WTC11 (cell line): ENCODE results near the gene TRIM2. TPM values are rescaled to one million over a fixed set of nuclear protein-coding genes. Genes with fewer than 3 reads are reported as not detected.

Experiments
- ATAC-seq: fragments of 200-7000 bp; cut with Tn5 transposase; 2 replicates; pipeline ENCODE4 v1.10.0; 2021; ENCODE audit warnings: mild to moderate bottlenecking, moderate library complexity
- CTCF ChIA-PET: fragments of 300-600 bp; sonication (Branson Sonifier 250); formaldehyde crosslinking; loops from one replicate; lab custom pipeline; 2021; ENCODE audit warnings: antibody characterized with exemption; lab: Charles Lee
- POLR2A ChIA-PET: fragments of 350-600 bp; sonication (Branson Sonifier 250); formaldehyde crosslinking; loops from one replicate; lab custom pipeline; 2021; ENCODE audit warnings: antibody characterized with exemption; lab: Charles Lee
- DNase-seq: peaks from one replicate; pipeline ENCODE4 v3.0.0; 2021; ENCODE audit warnings: low spot score
- H3K27ac Mint-ChIP-seq: 2 replicates; pipeline ENCODE4 v1.8.0; 2021; ENCODE audit warnings: mixed read lengths
- H3K27me3 Mint-ChIP-seq: 2 replicates; pipeline ENCODE4 v1.8.0; 2021; ENCODE audit warnings: low read depth, mild to moderate bottlenecking, moderate library complexity, mixed read lengths
- H3K36me3 Mint-ChIP-seq: 2 replicates; pipeline ENCODE4 v1.8.0; 2021; ENCODE audit warnings: mixed read lengths
- H3K4me1 Mint-ChIP-seq: 2 replicates; pipeline ENCODE4 v1.8.0; 2022; ENCODE audit warnings: mixed read lengths
- H3K4me3 Mint-ChIP-seq: 2 replicates; pipeline ENCODE4 v1.8.0; 2021; ENCODE audit warnings: mild to moderate bottlenecking, moderate library complexity, mixed read lengths
- H3K9me3 Mint-ChIP-seq: 2 replicates; pipeline ENCODE4 v1.8.0; 2021; ENCODE audit warnings: mixed read lengths
- FOXP1 ChIP-seq: sonication (generic); formaldehyde crosslinking; IDR thresholded peaks from 2 replicates; pipeline ENCODE4 v1.8.0; 2022; ENCODE audit warnings: missing genetic modification reagents, mild to moderate bottlenecking, moderate library complexity, borderline replicate concordance
- HMGA2 ChIP-seq: fragments of 250-450 bp; sonication (Bioruptor Pico); IDR thresholded peaks from 2 replicates; pipeline ENCODE4 v1.4.0; 2021; ENCODE audit warnings: mild to moderate bottlenecking, moderate library complexity
- JUN ChIP-seq: sonication (generic); formaldehyde crosslinking; IDR thresholded peaks from 2 replicates; pipeline ENCODE4 v1.8.0; 2023; ENCODE audit warnings: mild to moderate bottlenecking, missing genetic modification reagents
- NFYB ChIP-seq: sonication (generic); formaldehyde crosslinking; conservative IDR thresholded peaks from 2 replicates; pipeline ENCODE4 v1.8.0; 2022; ENCODE audit warnings: low read depth, missing genetic modification reagents
- ZNF219 ChIP-seq: sonication (generic); formaldehyde crosslinking; IDR thresholded peaks from 2 replicates; pipeline ENCODE4 v1.8.0; 2023; ENCODE audit warnings: missing genetic modification reagents, mild to moderate bottlenecking, borderline replicate concordance
- ZNF317 ChIP-seq: sonication (generic); formaldehyde crosslinking; IDR thresholded peaks from 2 replicates; pipeline ENCODE4 v1.8.1; 2023; ENCODE audit warnings: low read depth, mild to moderate bottlenecking, moderate library complexity, missing genetic modification reagents, borderline replicate concordance
- total RNA-seq: library from RNA; stranded (reverse); gene quantifications from 3 replicates; pipeline ENCODE4 v1.2.3, GENCODE V29; 2021
- TF ChIP-seq, protein P1 (sequence below): fragments of 250-450 bp; sonication (Bioruptor Pico); IDR thresholded peaks from 2 replicates; pipeline ENCODE4 v1.8.0; 2021; ENCODE audit warnings: mild to moderate bottlenecking
- TF ChIP-seq, protein P2 (sequence below): fragments of 250-450 bp; sonication (Bioruptor Pico); IDR thresholded peaks from 2 replicates; pipeline ENCODE4 v1.9.0; 2021; ENCODE audit warnings: mild to moderate bottlenecking
- TF ChIP-seq, protein P3 (sequence below): sonication (generic); formaldehyde crosslinking; IDR thresholded peaks from 2 replicates; pipeline ENCODE4 v1.8.1; 2022; ENCODE audit warnings: missing genetic modification reagents, borderline replicate concordance
- TF ChIP-seq, protein P4 (sequence below): sonication (generic); formaldehyde crosslinking; IDR thresholded peaks from 2 replicates; pipeline ENCODE4 v1.8.0; 2023; ENCODE audit warnings: missing genetic modification reagents, mild to moderate bottlenecking, borderline replicate concordance
- TF ChIP-seq, protein P5 (sequence below): sonication (generic); formaldehyde crosslinking; IDR thresholded peaks from 2 replicates; pipeline ENCODE4 v1.8.0; 2022; ENCODE audit warnings: mild to moderate bottlenecking, missing genetic modification reagents
- TF ChIP-seq, protein P6 (sequence below): sonication (generic); formaldehyde crosslinking; IDR thresholded peaks from 2 replicates; pipeline ENCODE4 v1.8.1; 2023; ENCODE audit warnings: mild to moderate bottlenecking, missing genetic modification reagents
- TF ChIP-seq, protein P7 (sequence below): sonication (generic); formaldehyde crosslinking; IDR thresholded peaks from 2 replicates; pipeline ENCODE4 v1.8.0; 2023; ENCODE audit warnings: missing genetic modification reagents

Gene TRIM2
- total RNA-seq, 1 experiment from 2014 or later, result 54.5 TPM

DNA sequence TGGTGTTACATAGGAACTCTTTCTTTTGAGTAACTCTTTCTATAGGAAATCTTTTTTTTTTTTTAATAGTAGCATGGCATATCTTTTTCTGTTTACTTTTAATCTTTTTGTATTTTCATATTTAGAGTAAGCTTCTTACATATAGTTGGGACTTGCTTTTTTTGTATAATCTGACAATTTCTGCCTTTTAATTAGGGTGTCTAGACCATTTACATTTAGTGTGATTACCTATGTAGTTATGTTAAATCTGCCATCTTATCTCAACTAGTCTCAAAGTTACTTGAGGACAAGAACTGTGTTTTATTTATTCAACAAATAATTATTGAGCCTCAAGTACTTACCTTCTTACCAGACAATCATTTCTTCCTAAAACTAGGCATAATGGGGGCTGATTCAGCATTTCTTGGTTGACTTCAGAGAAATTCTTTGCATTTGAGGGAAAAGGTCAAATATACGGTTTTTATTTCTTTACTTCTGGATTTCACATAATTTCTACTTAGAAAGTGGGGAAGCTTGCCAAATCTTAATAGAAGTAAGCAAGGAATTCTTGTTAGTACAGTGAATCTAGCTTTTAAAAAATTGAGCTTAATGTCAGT, 168.8 kb downstream of the TRIM2 start:
- H3K27me3 Mint-ChIP-seq, result no peaks in the 10 kb centered on the region
- H3K9me3 Mint-ChIP-seq, result peaks cover 19% of the 10 kb centered on the region
- H3K4me3 Mint-ChIP-seq, result no peak overlapping the region
- H3K36me3 Mint-ChIP-seq, result peaks cover 41% of the 10 kb centered on the region
- ChIA-PET POLR2A (no interaction called here), CTCF (no interaction called here)
- no peak overlapping the region for H3K27ac Mint-ChIP-seq
- TF ChIP-seq NFYB, result no peak
- TF ChIP-seq FOXP1 (CRISPR knock-in tag), result no peak
- TF ChIP-seq ZNF317 (CRISPR knock-in tag), result no peak
- TF ChIP-seq, protein P1, sequence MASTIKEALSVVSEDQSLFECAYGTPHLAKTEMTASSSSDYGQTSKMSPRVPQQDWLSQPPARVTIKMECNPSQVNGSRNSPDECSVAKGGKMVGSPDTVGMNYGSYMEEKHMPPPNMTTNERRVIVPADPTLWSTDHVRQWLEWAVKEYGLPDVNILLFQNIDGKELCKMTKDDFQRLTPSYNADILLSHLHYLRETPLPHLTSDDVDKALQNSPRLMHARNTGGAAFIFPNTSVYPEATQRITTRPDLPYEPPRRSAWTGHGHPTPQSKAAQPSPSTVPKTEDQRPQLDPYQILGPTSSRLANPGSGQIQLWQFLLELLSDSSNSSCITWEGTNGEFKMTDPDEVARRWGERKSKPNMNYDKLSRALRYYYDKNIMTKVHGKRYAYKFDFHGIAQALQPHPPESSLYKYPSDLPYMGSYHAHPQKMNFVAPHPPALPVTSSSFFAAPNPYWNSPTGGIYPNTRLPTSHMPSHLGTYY (CRISPR knock-in tag), result no peak
- no peaks in the 10 kb centered on the region for H3K4me1 Mint-ChIP-seq
- DNase-seq (no peak), ATAC-seq (no peak)

DNA sequence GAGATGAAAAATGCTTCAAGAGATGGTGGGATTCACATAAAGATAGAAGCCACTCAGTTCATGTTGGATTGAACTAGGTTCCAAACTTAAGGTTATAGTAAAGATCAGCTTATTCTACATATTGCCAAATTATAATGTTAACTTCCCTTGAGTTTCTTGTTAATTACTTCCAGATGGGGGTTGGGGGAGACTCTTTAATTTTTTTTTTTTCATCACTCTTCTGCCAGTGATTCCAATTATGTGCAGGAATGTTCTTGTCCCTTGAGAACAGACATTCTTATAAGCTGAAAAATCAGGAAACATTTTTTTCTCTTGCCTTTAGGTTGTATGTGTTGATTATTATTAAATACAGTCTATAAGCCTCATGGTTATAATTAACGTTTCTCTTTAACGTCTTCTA, 170.2 kb downstream of the TRIM2 start:
- H3K4me1 Mint-ChIP-seq, result no peaks in the 10 kb centered on the region
- TF ChIP-seq HMGA2 (CRISPR knock-in tag) (no peak), FOXP1 (CRISPR knock-in tag) (no peak), JUN (CRISPR knock-in tag) (no peak), ZNF219 (CRISPR knock-in tag) (no peak)
- TF ChIP-seq, protein P2, sequence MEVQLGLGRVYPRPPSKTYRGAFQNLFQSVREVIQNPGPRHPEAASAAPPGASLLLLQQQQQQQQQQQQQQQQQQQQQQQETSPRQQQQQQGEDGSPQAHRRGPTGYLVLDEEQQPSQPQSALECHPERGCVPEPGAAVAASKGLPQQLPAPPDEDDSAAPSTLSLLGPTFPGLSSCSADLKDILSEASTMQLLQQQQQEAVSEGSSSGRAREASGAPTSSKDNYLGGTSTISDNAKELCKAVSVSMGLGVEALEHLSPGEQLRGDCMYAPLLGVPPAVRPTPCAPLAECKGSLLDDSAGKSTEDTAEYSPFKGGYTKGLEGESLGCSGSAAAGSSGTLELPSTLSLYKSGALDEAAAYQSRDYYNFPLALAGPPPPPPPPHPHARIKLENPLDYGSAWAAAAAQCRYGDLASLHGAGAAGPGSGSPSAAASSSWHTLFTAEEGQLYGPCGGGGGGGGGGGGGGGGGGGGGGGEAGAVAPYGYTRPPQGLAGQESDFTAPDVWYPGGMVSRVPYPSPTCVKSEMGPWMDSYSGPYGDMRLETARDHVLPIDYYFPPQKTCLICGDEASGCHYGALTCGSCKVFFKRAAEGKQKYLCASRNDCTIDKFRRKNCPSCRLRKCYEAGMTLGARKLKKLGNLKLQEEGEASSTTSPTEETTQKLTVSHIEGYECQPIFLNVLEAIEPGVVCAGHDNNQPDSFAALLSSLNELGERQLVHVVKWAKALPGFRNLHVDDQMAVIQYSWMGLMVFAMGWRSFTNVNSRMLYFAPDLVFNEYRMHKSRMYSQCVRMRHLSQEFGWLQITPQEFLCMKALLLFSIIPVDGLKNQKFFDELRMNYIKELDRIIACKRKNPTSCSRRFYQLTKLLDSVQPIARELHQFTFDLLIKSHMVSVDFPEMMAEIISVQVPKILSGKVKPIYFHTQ (CRISPR knock-in tag), result no peak
- TF ChIP-seq, protein P3, sequence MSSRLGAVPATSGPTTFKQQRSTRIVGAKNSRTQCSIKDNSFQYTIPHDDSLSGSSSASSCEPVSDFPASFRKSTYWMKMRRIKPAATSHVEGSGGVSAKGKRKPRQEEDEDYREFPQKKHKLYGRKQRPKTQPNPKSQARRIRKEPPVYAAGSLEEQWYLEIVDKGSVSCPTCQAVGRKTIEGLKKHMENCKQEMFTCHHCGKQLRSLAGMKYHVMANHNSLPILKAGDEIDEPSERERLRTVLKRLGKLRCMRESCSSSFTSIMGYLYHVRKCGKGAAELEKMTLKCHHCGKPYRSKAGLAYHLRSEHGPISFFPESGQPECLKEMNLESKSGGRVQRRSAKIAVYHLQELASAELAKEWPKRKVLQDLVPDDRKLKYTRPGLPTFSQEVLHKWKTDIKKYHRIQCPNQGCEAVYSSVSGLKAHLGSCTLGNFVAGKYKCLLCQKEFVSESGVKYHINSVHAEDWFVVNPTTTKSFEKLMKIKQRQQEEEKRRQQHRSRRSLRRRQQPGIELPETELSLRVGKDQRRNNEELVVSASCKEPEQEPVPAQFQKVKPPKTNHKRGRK (CRISPR knock-in tag), result no peak
- TF ChIP-seq, protein P4, sequence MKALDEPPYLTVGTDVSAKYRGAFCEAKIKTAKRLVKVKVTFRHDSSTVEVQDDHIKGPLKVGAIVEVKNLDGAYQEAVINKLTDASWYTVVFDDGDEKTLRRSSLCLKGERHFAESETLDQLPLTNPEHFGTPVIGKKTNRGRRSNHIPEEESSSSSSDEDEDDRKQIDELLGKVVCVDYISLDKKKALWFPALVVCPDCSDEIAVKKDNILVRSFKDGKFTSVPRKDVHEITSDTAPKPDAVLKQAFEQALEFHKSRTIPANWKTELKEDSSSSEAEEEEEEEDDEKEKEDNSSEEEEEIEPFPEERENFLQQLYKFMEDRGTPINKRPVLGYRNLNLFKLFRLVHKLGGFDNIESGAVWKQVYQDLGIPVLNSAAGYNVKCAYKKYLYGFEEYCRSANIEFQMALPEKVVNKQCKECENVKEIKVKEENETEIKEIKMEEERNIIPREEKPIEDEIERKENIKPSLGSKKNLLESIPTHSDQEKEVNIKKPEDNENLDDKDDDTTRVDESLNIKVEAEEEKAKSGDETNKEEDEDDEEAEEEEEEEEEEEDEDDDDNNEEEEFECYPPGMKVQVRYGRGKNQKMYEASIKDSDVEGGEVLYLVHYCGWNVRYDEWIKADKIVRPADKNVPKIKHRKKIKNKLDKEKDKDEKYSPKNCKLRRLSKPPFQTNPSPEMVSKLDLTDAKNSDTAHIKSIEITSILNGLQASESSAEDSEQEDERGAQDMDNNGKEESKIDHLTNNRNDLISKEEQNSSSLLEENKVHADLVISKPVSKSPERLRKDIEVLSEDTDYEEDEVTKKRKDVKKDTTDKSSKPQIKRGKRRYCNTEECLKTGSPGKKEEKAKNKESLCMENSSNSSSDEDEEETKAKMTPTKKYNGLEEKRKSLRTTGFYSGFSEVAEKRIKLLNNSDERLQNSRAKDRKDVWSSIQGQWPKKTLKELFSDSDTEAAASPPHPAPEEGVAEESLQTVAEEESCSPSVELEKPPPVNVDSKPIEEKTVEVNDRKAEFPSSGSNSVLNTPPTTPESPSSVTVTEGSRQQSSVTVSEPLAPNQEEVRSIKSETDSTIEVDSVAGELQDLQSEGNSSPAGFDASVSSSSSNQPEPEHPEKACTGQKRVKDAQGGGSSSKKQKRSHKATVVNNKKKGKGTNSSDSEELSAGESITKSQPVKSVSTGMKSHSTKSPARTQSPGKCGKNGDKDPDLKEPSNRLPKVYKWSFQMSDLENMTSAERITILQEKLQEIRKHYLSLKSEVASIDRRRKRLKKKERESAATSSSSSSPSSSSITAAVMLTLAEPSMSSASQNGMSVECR (CRISPR knock-in tag), result no peak
- TF ChIP-seq, protein P5, sequence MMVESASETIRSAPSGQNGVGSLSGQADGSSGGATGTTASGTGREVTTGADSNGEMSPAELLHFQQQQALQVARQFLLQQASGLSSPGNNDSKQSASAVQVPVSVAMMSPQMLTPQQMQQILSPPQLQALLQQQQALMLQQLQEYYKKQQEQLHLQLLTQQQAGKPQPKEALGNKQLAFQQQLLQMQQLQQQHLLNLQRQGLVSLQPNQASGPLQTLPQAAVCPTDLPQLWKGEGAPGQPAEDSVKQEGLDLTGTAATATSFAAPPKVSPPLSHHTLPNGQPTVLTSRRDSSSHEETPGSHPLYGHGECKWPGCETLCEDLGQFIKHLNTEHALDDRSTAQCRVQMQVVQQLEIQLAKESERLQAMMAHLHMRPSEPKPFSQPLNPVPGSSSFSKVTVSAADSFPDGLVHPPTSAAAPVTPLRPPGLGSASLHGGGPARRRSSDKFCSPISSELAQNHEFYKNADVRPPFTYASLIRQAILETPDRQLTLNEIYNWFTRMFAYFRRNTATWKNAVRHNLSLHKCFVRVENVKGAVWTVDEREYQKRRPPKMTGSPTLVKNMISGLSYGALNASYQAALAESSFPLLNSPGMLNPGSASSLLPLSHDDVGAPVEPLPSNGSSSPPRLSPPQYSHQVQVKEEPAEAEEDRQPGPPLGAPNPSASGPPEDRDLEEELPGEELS (CRISPR knock-in tag), result no peak
- TF ChIP-seq, protein P6, sequence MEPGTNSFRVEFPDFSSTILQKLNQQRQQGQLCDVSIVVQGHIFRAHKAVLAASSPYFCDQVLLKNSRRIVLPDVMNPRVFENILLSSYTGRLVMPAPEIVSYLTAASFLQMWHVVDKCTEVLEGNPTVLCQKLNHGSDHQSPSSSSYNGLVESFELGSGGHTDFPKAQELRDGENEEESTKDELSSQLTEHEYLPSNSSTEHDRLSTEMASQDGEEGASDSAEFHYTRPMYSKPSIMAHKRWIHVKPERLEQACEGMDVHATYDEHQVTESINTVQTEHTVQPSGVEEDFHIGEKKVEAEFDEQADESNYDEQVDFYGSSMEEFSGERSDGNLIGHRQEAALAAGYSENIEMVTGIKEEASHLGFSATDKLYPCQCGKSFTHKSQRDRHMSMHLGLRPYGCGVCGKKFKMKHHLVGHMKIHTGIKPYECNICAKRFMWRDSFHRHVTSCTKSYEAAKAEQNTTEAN, result no peak
- TF ChIP-seq, protein P7, sequence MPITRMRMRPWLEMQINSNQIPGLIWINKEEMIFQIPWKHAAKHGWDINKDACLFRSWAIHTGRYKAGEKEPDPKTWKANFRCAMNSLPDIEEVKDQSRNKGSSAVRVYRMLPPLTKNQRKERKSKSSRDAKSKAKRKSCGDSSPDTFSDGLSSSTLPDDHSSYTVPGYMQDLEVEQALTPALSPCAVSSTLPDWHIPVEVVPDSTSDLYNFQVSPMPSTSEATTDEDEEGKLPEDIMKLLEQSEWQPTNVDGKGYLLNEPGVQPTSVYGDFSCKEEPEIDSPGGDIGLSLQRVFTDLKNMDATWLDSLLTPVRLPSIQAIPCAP (CRISPR knock-in tag), result no peak
- H3K27me3 Mint-ChIP-seq, result no peaks in the 10 kb centered on the region
- ATAC-seq (no peak), DNase-seq (no peak)
- peaks cover 34% of the 10 kb centered on the region for H3K36me3 Mint-ChIP-seq
- ChIA-PET CTCF (no interaction called here), POLR2A (no interaction called here)
- H3K4me3 Mint-ChIP-seq, result no peak overlapping the region
- peaks cover 19% of the 10 kb centered on the region for H3K9me3 Mint-ChIP-seq
- no peak overlapping the region for H3K27ac Mint-ChIP-seq
